NB4 (cell line): ENCODE measurements around the gene LRBA.

Source experiments
- MAX ChIP-seq: IDR thresholded peaks from 2 replicates; pipeline ENCODE4 v1.6.1; 2011; ENCODE audit warnings: low read depth, low read length
- POLR2A ChIP-seq: IDR thresholded peaks from 2 replicates; pipeline ENCODE4 v1.6.1; 2011; ENCODE audit warnings: mild to moderate bottlenecking; ENCODE audit not compliant: insufficient read length; ENCODE audit errors: extremely low read depth

GRCh38 chr4:150395872-150396271, 619.2 kb downstream of the LRBA start:
- TF ChIP-seq POLR2A (no peak), MAX (no peak)
